ENCODE results near the gene DGKK. TPM values are rescaled to one million over a fixed set of nuclear protein-coding genes. Genes with fewer than 3 reads are reported as not detected.

DGKK gene
- total RNA-seq, 1 donor from 2014 or later, result not detected

- Histone ChIP-seq H3K36me3 (ENCODE audit: control insufficient read depth in 3 of 3, insufficient read depth in 3 of 3, low read length in 3 of 3) (no peaks in the 10 kb centered on the region), H3K27ac (ENCODE audit: low read depth, low read length) (no peak overlapping the region), H3K4me1 (ENCODE audit: control insufficient read depth in 3 of 3, insufficient read depth in 3 of 3, low read length in 3 of 3) (no peaks in the 10 kb centered on the region), H3K27me3 (ENCODE audit: control insufficient read depth in 3 of 3, insufficient read depth in 3 of 3, low read length in 3 of 3) (peaks cover 0 to 3% (median 0%) of the 10 kb centered on the region in 3 donors), H3K9ac (ENCODE audit: low read depth in 1 of 3, low read length in 3 of 3) (no peak overlapping the region), H3K4me3 (ENCODE audit: low read length in 3 of 3) (no peak overlapping the region), H3K9me3 (ENCODE audit: control insufficient read depth in 3 of 3, low read length in 3 of 3) (no peaks in the 10 kb centered on the region)
Observed at GRCh38 chrX:50431623-50432022, 39.0 kb downstream of the DGKK start.

GRCh38 chrX:50430917-50431575 lies 39.6 kb downstream of the DGKK start:
- Histone ChIP-seq H3K27me3 (ENCODE audit: control insufficient read depth in 3 of 3, insufficient read depth in 3 of 3, low read length in 3 of 3) (peaks cover 0 to 3% (median 0%) of the 10 kb centered on the region in 3 donors), H3K4me3 (ENCODE audit: low read length in 3 of 3) (no peak overlapping the region), H3K4me1 (ENCODE audit: control insufficient read depth in 3 of 3, insufficient read depth in 3 of 3, low read length in 3 of 3) (no peaks in the 10 kb centered on the region), H3K36me3 (ENCODE audit: control insufficient read depth in 3 of 3, insufficient read depth in 3 of 3, low read length in 3 of 3) (no peaks in the 10 kb centered on the region), H3K9ac (ENCODE audit: low read depth in 1 of 3, low read length in 3 of 3) (no peak overlapping the region), H3K9me3 (ENCODE audit: control insufficient read depth in 3 of 3, low read length in 3 of 3) (no peaks in the 10 kb centered on the region), H3K27ac (ENCODE audit: low read depth, low read length) (no peak overlapping the region)

- H3K27me3 ChIP-seq (ENCODE audit: control insufficient read depth in 3 of 3, insufficient read depth in 3 of 3, low read length in 3 of 3), result peaks cover 0 to 3% (median 0%) of the 10 kb centered on the region in 3 donors
- H3K9me3 ChIP-seq (ENCODE audit: control insufficient read depth in 3 of 3, low read length in 3 of 3), result no peaks in the 10 kb centered on the region
- no peak overlapping the region for H3K9ac ChIP-seq (ENCODE audit: low read depth in 1 of 3, low read length in 3 of 3)
- no peak overlapping the region for H3K27ac ChIP-seq (ENCODE audit: low read depth, low read length)
- no peak overlapping the region for H3K4me3 ChIP-seq (ENCODE audit: low read length in 3 of 3)
- no peaks in the 10 kb centered on the region for H3K36me3 ChIP-seq (ENCODE audit: control insufficient read depth in 3 of 3, insufficient read depth in 3 of 3, low read length in 3 of 3)
- H3K4me1 ChIP-seq (ENCODE audit: control insufficient read depth in 3 of 3, insufficient read depth in 3 of 3, low read length in 3 of 3), result no peaks in the 10 kb centered on the region
Observed at GRCh38 chrX:50428174-50428573, 42.5 kb downstream of the DGKK start.

- Histone ChIP-seq H3K9me3 (ENCODE audit: control insufficient read depth in 3 of 3, low read length in 3 of 3) (no peaks in the 10 kb centered on the region), H3K27me3 (ENCODE audit: control insufficient read depth in 3 of 3, insufficient read depth in 3 of 3, low read length in 3 of 3) (no peaks in the 10 kb centered on the region), H3K9ac (ENCODE audit: low read depth in 1 of 3, low read length in 3 of 3) (no peak overlapping the region), H3K4me3 (ENCODE audit: low read length in 3 of 3) (no peak overlapping the region), H3K27ac (ENCODE audit: low read depth, low read length) (no peak overlapping the region), H3K36me3 (ENCODE audit: control insufficient read depth in 3 of 3, insufficient read depth in 3 of 3, low read length in 3 of 3) (no peaks in the 10 kb centered on the region), H3K4me1 (ENCODE audit: control insufficient read depth in 3 of 3, insufficient read depth in 3 of 3, low read length in 3 of 3) (no peaks in the 10 kb centered on the region)
Observed at GRCh38 chrX:50407976-50408375, 62.6 kb downstream of the DGKK start.

- no peaks in the 10 kb centered on the region for H3K9me3 ChIP-seq (ENCODE audit: control insufficient read depth in 3 of 3, low read length in 3 of 3)
- no peak overlapping the region for H3K27ac ChIP-seq (ENCODE audit: low read depth, low read length)
- H3K4me1 ChIP-seq (ENCODE audit: control insufficient read depth in 3 of 3, insufficient read depth in 3 of 3, low read length in 3 of 3), result no peaks in the 10 kb centered on the region
- H3K4me3 ChIP-seq (ENCODE audit: low read length in 3 of 3), result no peak overlapping the region
- no peaks in the 10 kb centered on the region for H3K27me3 ChIP-seq (ENCODE audit: control insufficient read depth in 3 of 3, insufficient read depth in 3 of 3, low read length in 3 of 3)
- no peaks in the 10 kb centered on the region for H3K36me3 ChIP-seq (ENCODE audit: control insufficient read depth in 3 of 3, insufficient read depth in 3 of 3, low read length in 3 of 3)
- H3K9ac ChIP-seq (ENCODE audit: low read depth in 1 of 3, low read length in 3 of 3), result no peak overlapping the region
Observed at GRCh38 chrX:50403903-50404302, 66.7 kb downstream of the DGKK start.

- Histone ChIP-seq H3K4me1 (ENCODE audit: control insufficient read depth in 3 of 3, insufficient read depth in 3 of 3, low read length in 3 of 3) (no peaks in the 10 kb centered on the region), H3K4me3 (ENCODE audit: low read length in 3 of 3) (no peak overlapping the region), H3K27ac (ENCODE audit: low read depth, low read length) (no peak overlapping the region), H3K9ac (ENCODE audit: low read depth in 1 of 3, low read length in 3 of 3) (no peak overlapping the region), H3K27me3 (ENCODE audit: control insufficient read depth in 3 of 3, insufficient read depth in 3 of 3, low read length in 3 of 3) (no peaks in the 10 kb centered on the region), H3K36me3 (ENCODE audit: control insufficient read depth in 3 of 3, insufficient read depth in 3 of 3, low read length in 3 of 3) (no peaks in the 10 kb centered on the region), H3K9me3 (ENCODE audit: control insufficient read depth in 3 of 3, low read length in 3 of 3) (no peaks in the 10 kb centered on the region)
Observed at GRCh38 chrX:50402886-50403285, 67.7 kb downstream of the DGKK start.

- H3K36me3 ChIP-seq (ENCODE audit: control insufficient read depth in 3 of 3, insufficient read depth in 3 of 3, low read length in 3 of 3), result no peaks in the 10 kb centered on the region
- H3K9ac ChIP-seq (ENCODE audit: low read depth in 1 of 3, low read length in 3 of 3), result no peak overlapping the region
- peaks cover 0 to 7% (median 0%) of the 10 kb centered on the region in 3 donors for H3K27me3 ChIP-seq (ENCODE audit: control insufficient read depth in 3 of 3, insufficient read depth in 3 of 3, low read length in 3 of 3)
- no peak overlapping the region for H3K4me3 ChIP-seq (ENCODE audit: low read length in 3 of 3)
- no peak overlapping the region for H3K27ac ChIP-seq (ENCODE audit: low read depth, low read length)
- no peaks in the 10 kb centered on the region for H3K9me3 ChIP-seq (ENCODE audit: control insufficient read depth in 3 of 3, low read length in 3 of 3)
- H3K4me1 ChIP-seq (ENCODE audit: control insufficient read depth in 3 of 3, insufficient read depth in 3 of 3, low read length in 3 of 3), result no peaks in the 10 kb centered on the region
Observed at GRCh38 chrX:50393902-50394301, 76.7 kb downstream of the DGKK start.

GRCh38 chrX:50386520-50386919 lies 84.1 kb downstream of the DGKK start:
- no peaks in the 10 kb centered on the region for H3K4me1 ChIP-seq (ENCODE audit: control insufficient read depth in 3 of 3, insufficient read depth in 3 of 3, low read length in 3 of 3)
- H3K4me3 ChIP-seq (ENCODE audit: low read length in 3 of 3), result no peak overlapping the region
- H3K9ac ChIP-seq (ENCODE audit: low read depth in 1 of 3, low read length in 3 of 3), result no peak overlapping the region

GRCh38 chrX:50381729-50382415 lies 88.8 kb downstream of the DGKK start:
- Histone ChIP-seq H3K4me1 (ENCODE audit: control insufficient read depth in 3 of 3, insufficient read depth in 3 of 3, low read length in 3 of 3) (no peaks in the 10 kb centered on the region), H3K36me3 (ENCODE audit: control insufficient read depth in 3 of 3, insufficient read depth in 3 of 3, low read length in 3 of 3) (no peaks in the 10 kb centered on the region), H3K27ac (ENCODE audit: low read depth, low read length) (no peak overlapping the region), H3K9ac (ENCODE audit: low read depth in 1 of 3, low read length in 3 of 3) (no peak overlapping the region), H3K9me3 (ENCODE audit: control insufficient read depth in 3 of 3, low read length in 3 of 3) (no peaks in the 10 kb centered on the region), H3K27me3 (ENCODE audit: control insufficient read depth in 3 of 3, insufficient read depth in 3 of 3, low read length in 3 of 3) (peaks cover 0 to 7% (median 0%) of the 10 kb centered on the region in 3 donors), H3K4me3 (ENCODE audit: low read length in 3 of 3) (no peak overlapping the region)

More at GRCh38 chrX:50386520-50386919, 84.1 kb downstream of the DGKK start:
- Histone ChIP-seq H3K27ac (ENCODE audit: low read depth, low read length) (no peak overlapping the region), H3K36me3 (ENCODE audit: control insufficient read depth in 3 of 3, insufficient read depth in 3 of 3, low read length in 3 of 3) (no peaks in the 10 kb centered on the region), H3K9me3 (ENCODE audit: control insufficient read depth in 3 of 3, low read length in 3 of 3) (no peaks in the 10 kb centered on the region), H3K27me3 (ENCODE audit: control insufficient read depth in 3 of 3, insufficient read depth in 3 of 3, low read length in 3 of 3) (peaks cover 0 to 2% (median 0%) of the 10 kb centered on the region in 3 donors)

- Histone ChIP-seq H3K27ac (ENCODE audit: low read depth, low read length) (no peak overlapping the region), H3K27me3 (ENCODE audit: control insufficient read depth in 3 of 3, insufficient read depth in 3 of 3, low read length in 3 of 3) (peaks cover 0 to 7% (median 0%) of the 10 kb centered on the region in 3 donors), H3K4me1 (ENCODE audit: control insufficient read depth in 3 of 3, insufficient read depth in 3 of 3, low read length in 3 of 3) (no peaks in the 10 kb centered on the region), H3K4me3 (ENCODE audit: low read length in 3 of 3) (no peak overlapping the region), H3K36me3 (ENCODE audit: control insufficient read depth in 3 of 3, insufficient read depth in 3 of 3, low read length in 3 of 3) (no peaks in the 10 kb centered on the region), H3K9me3 (ENCODE audit: control insufficient read depth in 3 of 3, low read length in 3 of 3) (no peaks in the 10 kb centered on the region), H3K9ac (ENCODE audit: low read depth in 1 of 3, low read length in 3 of 3) (no peak overlapping the region)
Observed at GRCh38 chrX:50375481-50376267, 95.0 kb downstream of the DGKK start.
